Activated effector memory CD4-positive, alpha-beta T cell treated with Interleukin-2 at 50 U/mL for 16 hours (primary cell): ENCODE results near the gene GBF1.
"Not testable (repeated sequence)": the region's sequence is repeated elsewhere in the genome, so short reads cannot be mapped to it uniquely, and the experiment has no call there.

ENCODE experiments used
- DNase-seq: peaks from one replicate; pipeline ENCODE4 v3.0.0-alpha.2; 2020

Gene GBF1

GRCh38 chr10:102231357-102232318 lies 13.7 kb upstream of the GBF1 start:
- peak; percentile 47 for DNase-seq

- DNase-seq: no peak
Measured at GRCh38 chr10:102233997-102234396, 11.3 kb upstream of the GBF1 start.

GRCh38 chr10:102234888-102235597 lies 10.3 kb upstream of the GBF1 start:
- DNase-seq: no peak

- no peak for DNase-seq
Measured at GRCh38 chr10:102235598-102235920, 9.8 kb upstream of the GBF1 start.

GRCh38 chr10:102236006-102236405 lies 9.3 kb upstream of the GBF1 start:
- DNase-seq: no peak

GRCh38 chr10:102237711-102238252 lies 7.5 kb upstream of the GBF1 start:
- DNase-seq: no peak

GRCh38 chr10:102240467-102241031 lies 4.8 kb upstream of the GBF1 start:
- DNase-seq: no peak

- no peak for DNase-seq
Measured at GRCh38 chr10:102241032-102241443, 4.3 kb upstream of the GBF1 start.

- peak; percentile 80 for DNase-seq
Measured at GRCh38 chr10:102241444-102242117, 3.8 kb upstream of the GBF1 start, which contains the start of gene PITX3. TSS of gene PITX3 (minus strand) at chr10:102241512. CDS start at chr10:102232080, 9,432 bp downstream.

- no peak for DNase-seq
Measured at GRCh38 chr10:102242118-102242485, 3.2 kb upstream of the GBF1 start.

- DNase-seq: no peak
Measured at GRCh38 chr10:102243309-102243708, 2.0 kb upstream of the GBF1 start.

GRCh38 chr10:102245932-102246251 lies 560 bp downstream of the GBF1 start:
- no peak for DNase-seq

- DNase-seq: no peak
Measured at GRCh38 chr10:102246261-102246660, 929 bp downstream of the GBF1 start.

- no peak for DNase-seq
Measured at GRCh38 chr10:102247734-102248133, 2.4 kb downstream of the GBF1 start.

GRCh38 chr10:102252508-102252907 lies 7.2 kb downstream of the GBF1 start:
- not testable (repeated sequence) for DNase-seq

GRCh38 chr10:102254426-102254825 lies 9.1 kb downstream of the GBF1 start:
- no peak for DNase-seq

GRCh38 chr10:102255404-102255803 lies 10.1 kb downstream of the GBF1 start:
- DNase-seq: no peak

GRCh38 chr10:102261196-102261595 lies 15.9 kb downstream of the GBF1 start:
- no peak for DNase-seq

- no peak for DNase-seq
Measured at GRCh38 chr10:102261842-102262241, 16.5 kb downstream of the GBF1 start.

GRCh38 chr10:102262744-102263370 lies 17.5 kb downstream of the GBF1 start:
- DNase-seq: no peak

- DNase-seq: no peak
Measured at GRCh38 chr10:102264371-102264770, 19.0 kb downstream of the GBF1 start.

GRCh38 chr10:102266670-102267069 lies 21.3 kb downstream of the GBF1 start:
- DNase-seq: no peak

- no peak for DNase-seq
Measured at GRCh38 chr10:102267748-102268147, 22.4 kb downstream of the GBF1 start.
